HEK293T (cell line): Measurements from ENCODE around the gene RNF181.

Experiments used
- ELF4 ChIP-seq: fragments of 450-650 bp; IDR thresholded peaks from 2 replicates; pipeline ENCODE4 v1.6.1; 2017; ENCODE audit warnings: antibody characterized with exemption
- FOXK2 ChIP-seq: fragments of 450-650 bp; IDR thresholded peaks from 2 replicates; pipeline ENCODE4 v1.6.1; 2016; ENCODE audit warnings: mild to moderate bottlenecking
- FOXM1 ChIP-seq: fragments of 450-650 bp; IDR thresholded peaks from 2 replicates; pipeline ENCODE4 v1.6.1; 2017; ENCODE audit warnings: mild to moderate bottlenecking, borderline replicate concordance
- L3MBTL2 ChIP-seq: fragments of 450-650 bp; conservative IDR thresholded peaks from 2 replicates; pipeline ENCODE4 v1.6.1; 2016; ENCODE audit warnings: mild to moderate bottlenecking
- SUZ12 ChIP-seq: fragments of 450-650 bp; IDR thresholded peaks from 2 replicates; pipeline ENCODE4 v1.6.1; 2016; ENCODE audit warnings: mild to moderate bottlenecking

- TF ChIP-seq L3MBTL2 (no peak), SUZ12 (no peak), FOXM1 (no peak), FOXK2 (no peak), ELF4 (no peak)
These were observed 4.0 kb upstream of the RNF181 start for GRCh38 chr2:85591563-85591962.
